RWPE1 (cell line): ENCODE measurements around the gene METTL21C.
A peak's percentile ranks its signal among the peaks of the same experiment; 100 is the strongest.

Experiments
- CTCF ChIA-PET: fragments of 350-600 bp; sonication (Branson Sonifier 250); formaldehyde crosslinking; extraction: SDS; loops from one replicate; lab custom pipeline; 2021; lab: Yijun Ruan, JAX
- POLR2A ChIA-PET: fragments of 400-600 bp; formaldehyde crosslinking; extraction: SDS; loops from one replicate; lab custom pipeline; 2020; ENCODE audit warnings: antibody characterized with exemption; ENCODE audit not compliant: low non-redundant PET; lab: Yijun Ruan, JAX
- DNase-seq: peaks from one replicate; pipeline ENCODE4 v3.0.0; 2012; ENCODE audit warnings: low spot score
- H3K27ac ChIP-seq: fragments of 450-650 bp; 2 replicates; pipeline ENCODE4 v1.5.1; 2017
- TF ChIP-seq, protein P1 (sequence below): fragments of 450-650 bp; conservative IDR thresholded peaks from 2 replicates; pipeline ENCODE4 v1.5.1; 2017; ENCODE audit warnings: low read depth, mild to moderate bottlenecking

Gene METTL21C

DNA sequence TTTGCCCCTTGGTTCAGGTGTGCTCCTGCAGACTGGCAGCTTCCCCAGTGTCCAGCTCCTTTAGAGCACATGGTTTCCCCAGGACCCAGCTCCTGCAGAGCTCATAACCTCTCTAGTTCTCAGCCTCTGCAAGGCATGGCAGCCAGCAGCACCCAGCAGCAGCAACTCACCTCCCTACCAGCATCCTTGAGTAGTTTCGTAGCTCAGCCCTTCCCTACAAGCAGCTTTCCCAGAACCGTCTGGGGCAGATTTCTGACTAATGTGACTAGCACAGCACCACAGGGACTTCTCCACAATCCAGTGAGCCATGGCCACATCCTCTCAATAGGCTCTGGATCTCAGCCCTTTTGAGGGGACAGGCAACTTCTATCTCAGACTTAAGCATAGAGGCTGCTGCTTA lies 14.1 kb upstream of the METTL21C start:
- TF ChIP-seq, protein P1, sequence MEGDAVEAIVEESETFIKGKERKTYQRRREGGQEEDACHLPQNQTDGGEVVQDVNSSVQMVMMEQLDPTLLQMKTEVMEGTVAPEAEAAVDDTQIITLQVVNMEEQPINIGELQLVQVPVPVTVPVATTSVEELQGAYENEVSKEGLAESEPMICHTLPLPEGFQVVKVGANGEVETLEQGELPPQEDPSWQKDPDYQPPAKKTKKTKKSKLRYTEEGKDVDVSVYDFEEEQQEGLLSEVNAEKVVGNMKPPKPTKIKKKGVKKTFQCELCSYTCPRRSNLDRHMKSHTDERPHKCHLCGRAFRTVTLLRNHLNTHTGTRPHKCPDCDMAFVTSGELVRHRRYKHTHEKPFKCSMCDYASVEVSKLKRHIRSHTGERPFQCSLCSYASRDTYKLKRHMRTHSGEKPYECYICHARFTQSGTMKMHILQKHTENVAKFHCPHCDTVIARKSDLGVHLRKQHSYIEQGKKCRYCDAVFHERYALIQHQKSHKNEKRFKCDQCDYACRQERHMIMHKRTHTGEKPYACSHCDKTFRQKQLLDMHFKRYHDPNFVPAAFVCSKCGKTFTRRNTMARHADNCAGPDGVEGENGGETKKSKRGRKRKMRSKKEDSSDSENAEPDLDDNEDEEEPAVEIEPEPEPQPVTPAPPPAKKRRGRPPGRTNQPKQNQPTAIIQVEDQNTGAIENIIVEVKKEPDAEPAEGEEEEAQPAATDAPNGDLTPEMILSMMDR: no peak
- no peak overlapping the region for H3K27ac ChIP-seq
- no peak for DNase-seq
- POLR2A ChIA-PET: no interaction called here
- CTCF ChIA-PET: interaction anchor here (1.9 kb wide), 1 partner anchor 16 kb away, joined by 5 read pairs; no protein-coding TSS in a partner anchor

DNA sequence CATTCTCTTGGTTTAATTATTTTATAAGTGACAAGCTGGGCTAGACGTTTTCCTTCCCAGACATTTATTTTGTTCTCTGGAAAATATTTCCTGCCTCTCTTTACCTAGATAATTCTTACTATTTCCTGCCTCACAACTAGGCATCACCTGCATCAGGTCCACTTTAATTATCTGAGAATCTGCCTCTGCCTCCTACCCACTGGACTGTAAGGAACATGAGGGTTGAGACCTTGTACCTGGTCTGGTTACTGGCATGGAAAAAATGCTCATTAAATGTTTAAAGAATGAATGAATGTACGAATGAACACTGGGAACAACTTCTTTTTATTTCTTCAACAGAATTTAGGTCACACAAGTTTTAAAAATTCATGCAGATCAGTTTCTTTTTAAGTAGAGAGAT lies 13.4 kb upstream of the METTL21C start:
- no peak overlapping the region for H3K27ac ChIP-seq
- POLR2A ChIA-PET: no interaction called here
- CTCF ChIA-PET: interaction anchor here (1.9 kb wide), 1 partner anchor 17 kb away, joined by 5 read pairs; no protein-coding TSS in a partner anchor
- TF ChIP-seq, protein P1: no peak
- no peak for DNase-seq

DNA sequence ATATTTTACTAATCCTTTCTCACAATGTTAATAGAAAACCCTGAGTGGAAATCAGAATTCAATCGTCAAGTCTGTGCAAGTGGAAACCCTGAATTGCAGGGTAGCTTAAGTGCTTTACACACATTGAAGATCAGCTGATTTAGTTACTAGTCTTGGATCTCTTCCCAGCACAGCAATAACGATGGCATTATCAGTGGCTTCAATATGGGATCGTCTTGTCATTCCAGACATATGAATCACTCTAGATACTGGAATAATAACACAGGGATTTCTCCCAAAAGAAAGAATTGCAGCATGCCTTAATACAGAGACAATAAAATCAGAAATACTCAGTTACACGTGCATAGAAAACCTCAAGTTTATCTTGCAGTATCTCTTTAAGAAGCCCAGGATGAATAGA lies 12.6 kb upstream of the METTL21C start:
- DNase-seq: peak; percentile 85
- no peak overlapping the region for H3K27ac ChIP-seq
- TF ChIP-seq, protein P1: no peak
- POLR2A ChIA-PET: no interaction called here
- CTCF ChIA-PET: interaction anchor here (1.9 kb wide), 1 partner anchor 17 kb away, joined by 5 read pairs; no protein-coding TSS in a partner anchor

DNA sequence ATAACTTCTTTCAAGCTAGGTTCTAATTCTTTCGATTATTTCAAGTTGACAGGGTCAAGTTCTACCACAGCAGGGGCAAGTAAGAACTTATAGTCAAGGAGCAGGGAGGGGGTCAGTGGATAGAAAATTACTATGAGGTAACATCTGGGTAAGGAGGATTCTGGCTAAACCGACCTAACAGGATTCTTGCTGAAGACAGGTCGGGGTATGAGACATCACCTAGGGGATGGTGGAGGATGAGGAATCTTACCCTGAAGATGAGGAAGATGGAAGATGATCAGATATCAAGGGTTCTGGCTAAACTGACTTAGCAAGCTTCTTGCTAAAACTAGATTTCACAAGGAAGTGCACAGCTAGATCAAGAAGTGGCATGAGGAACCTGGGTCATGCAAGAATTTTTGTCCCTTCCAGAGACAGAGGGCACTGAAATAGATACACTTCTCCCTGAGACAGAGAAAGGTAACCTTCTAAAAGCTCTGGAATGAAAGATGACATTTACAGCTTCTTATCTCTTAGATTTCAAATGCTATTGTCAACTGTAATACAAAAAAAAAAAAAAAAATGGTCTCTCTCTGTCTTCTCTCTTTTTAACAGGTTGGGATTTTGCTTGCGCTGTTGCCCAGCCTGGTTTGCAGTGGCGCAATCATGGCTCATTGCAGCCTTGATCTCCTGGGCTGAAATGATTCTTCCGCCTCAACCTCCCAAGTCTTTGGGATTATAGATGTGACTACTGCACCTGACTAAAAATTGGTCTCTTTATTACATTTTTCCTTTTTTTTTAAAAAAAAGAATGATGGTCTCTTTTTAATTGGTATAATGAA lies 9.6 kb upstream of the METTL21C start:
- TF ChIP-seq, protein P1: no peak
- H3K27ac ChIP-seq: no peak overlapping the region
- CTCF ChIA-PET: interaction anchor here (0.5 to 0.7 kb wide), 2 partner anchors 293 to 300 kb away, joined by 3 to 7 read pairs; no protein-coding TSS in a partner anchor
- DNase-seq: peak; percentile 20
- POLR2A ChIA-PET: no interaction called here

DNA sequence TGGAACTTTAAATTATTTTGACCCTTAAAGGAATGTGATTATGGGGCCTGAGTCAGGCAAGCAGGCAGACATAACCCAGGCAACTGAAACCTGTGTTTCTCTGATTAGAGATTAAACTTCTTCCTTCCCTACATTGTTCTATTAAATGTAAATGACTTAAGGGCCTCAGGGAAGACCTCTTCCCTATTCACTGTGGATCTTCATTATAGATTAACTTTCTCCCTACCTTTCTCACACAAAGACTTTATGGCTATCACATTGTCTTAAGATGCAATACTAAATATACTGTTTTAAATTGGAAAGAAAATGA lies 8.8 kb upstream of the METTL21C start:
- DNase-seq: no peak
- CTCF ChIA-PET: interaction anchor here (0.6 kb wide), 1 partner anchor 46 kb away, joined by 7 read pairs; no protein-coding TSS in a partner anchor
- H3K27ac ChIP-seq: no peak overlapping the region
- TF ChIP-seq, protein P1: no peak
- POLR2A ChIA-PET: no interaction called here

DNA sequence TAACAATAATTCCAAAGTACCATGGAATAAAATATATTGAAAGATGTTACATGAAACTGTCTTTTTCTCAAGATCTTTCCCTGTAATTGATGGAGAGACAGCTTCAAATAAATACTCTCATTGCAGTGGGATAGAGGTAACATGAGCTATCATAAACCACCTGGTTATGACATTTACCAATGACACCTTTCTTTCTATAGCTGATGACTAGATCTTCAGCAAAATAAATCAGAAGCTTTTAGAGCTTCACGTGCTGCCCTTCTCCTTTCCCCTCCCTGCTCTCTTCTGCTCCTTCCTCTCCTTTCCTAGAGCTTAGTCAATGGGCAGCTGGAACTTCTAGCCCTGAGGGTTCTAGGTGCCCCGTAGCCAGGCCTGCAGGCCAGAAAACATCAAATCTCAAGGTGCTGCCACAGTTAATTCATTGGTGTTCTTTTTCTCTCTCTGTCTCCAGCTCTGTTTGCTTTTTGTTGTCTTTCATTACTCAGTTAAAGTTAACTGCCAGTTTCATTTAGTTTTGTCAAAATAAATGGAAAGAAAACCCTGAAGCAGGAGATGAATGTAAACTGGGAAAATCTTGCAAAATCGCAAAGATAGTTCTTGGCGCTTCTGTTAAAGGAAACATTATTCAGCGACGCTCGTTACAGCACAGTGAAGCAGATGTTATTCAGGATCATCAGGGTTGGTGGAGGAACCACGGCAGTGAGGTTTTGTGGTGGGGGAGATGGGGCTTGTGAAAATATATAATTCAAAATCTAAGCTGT lies 8.3 kb upstream of the METTL21C start:
- POLR2A ChIA-PET: no interaction called here
- no peak overlapping the region for H3K27ac ChIP-seq
- DNase-seq: no peak
- TF ChIP-seq, protein P1: no peak
- CTCF ChIA-PET: interaction anchor here (0.6 kb wide), 2 partner anchors 46 to 86 kb away, joined by 5 to 7 read pairs; no protein-coding TSS in a partner anchor
